Lower lobe of right lung (tissue), 2 donors: ENCODE data around the gene ZFR. TPM values are rescaled to one million over a fixed set of nuclear protein-coding genes. Genes with fewer than 3 reads are reported as not detected.

Experiments
- ATAC-seq, 2 donors: fragments of 200-7000 bp; cut with Tn5 transposase; one replicate each; pipeline ENCODE4 v1.9.1; 2020 to 2022; ENCODE audit warnings: mild to moderate bottlenecking in 2 of 2, moderate library complexity in 2 of 2
- DNase-seq: peaks from one replicate; pipeline ENCODE4 v3.0.0-alpha.2; 2020
- H3K27ac ChIP-seq: fragments of 200-600 bp; one replicate; pipeline ENCODE4 v1.8.0; 2022
- H3K27me3 ChIP-seq: fragments of 200-600 bp; one replicate; pipeline ENCODE4 v1.8.0; 2022; ENCODE audit warnings: low read depth
- H3K36me3 ChIP-seq: fragments of 200-600 bp; one replicate; pipeline ENCODE4 v1.8.0; 2022; ENCODE audit warnings: mild to moderate bottlenecking
- H3K4me1 ChIP-seq: fragments of 200-600 bp; one replicate; pipeline ENCODE4 v1.8.0; 2022
- H3K4me3 ChIP-seq: fragments of 200-600 bp; one replicate; pipeline ENCODE4 v1.8.0; 2022; ENCODE audit warnings: mild to moderate bottlenecking
- H3K9me3 ChIP-seq: fragments of 200-600 bp; one replicate; pipeline ENCODE4 v1.8.0; 2022
- intact Hi-C: fragments of 100-400 bp; cut with DNase I; formaldehyde crosslinking; loops from one replicate; pipeline ENCODE4 v1.11.0; 2022
- total RNA-seq: library from RNA; stranded (reverse); fragmentation: NEBNext Ultra II Directional; extraction: Animal tissue kit (Norgen Biotek cat#: 25700); gene quantifications from one replicate; pipeline ENCODE4 v1.2.1, GENCODE V29; 2021
- TF ChIP-seq, protein P1 (sequence below): fragments of 200-600 bp; IDR thresholded peaks from one replicate; pipeline ENCODE4 v1.8.0; 2022; ENCODE audit warnings: antibody characterized with exemption, mild to moderate bottlenecking
- donor health status: DM: no; HTN: yes; CAD: no; lungs with severe emphysema.

ZFR gene
- total RNA-seq, 1 donor from 2014 or later: 53.8 TPM

DNA sequence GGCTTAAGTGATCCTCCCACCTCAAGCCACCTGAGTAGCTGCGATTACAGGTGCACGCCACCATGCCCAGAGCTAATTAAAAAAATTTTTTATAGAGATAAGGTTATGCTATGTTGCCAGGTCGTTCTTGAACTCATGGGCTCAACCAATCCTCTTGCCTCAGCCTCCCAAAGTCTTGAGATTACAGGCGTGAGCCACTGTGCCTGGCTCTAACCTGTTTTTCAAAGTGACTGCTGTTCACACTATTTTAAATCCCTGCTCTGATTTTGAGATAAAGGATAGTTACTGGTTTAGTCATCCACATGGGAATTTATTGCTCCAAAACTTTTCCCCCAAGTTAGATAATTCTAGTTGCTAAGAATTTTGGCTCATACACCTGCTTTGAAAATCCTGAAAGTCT, 83.6 kb downstream of the ZFR start:
- no peak for DNase-seq
- Histone ChIP-seq H3K9me3 (no peaks in the 10 kb centered on the region), H3K4me3 (no peak overlapping the region), H3K36me3 (peaks cover 82% of the 10 kb centered on the region), H3K27ac (no peak overlapping the region), H3K27me3 (no peaks in the 10 kb centered on the region), H3K4me1 (no peaks in the 10 kb centered on the region)
- TF ChIP-seq, protein P1, sequence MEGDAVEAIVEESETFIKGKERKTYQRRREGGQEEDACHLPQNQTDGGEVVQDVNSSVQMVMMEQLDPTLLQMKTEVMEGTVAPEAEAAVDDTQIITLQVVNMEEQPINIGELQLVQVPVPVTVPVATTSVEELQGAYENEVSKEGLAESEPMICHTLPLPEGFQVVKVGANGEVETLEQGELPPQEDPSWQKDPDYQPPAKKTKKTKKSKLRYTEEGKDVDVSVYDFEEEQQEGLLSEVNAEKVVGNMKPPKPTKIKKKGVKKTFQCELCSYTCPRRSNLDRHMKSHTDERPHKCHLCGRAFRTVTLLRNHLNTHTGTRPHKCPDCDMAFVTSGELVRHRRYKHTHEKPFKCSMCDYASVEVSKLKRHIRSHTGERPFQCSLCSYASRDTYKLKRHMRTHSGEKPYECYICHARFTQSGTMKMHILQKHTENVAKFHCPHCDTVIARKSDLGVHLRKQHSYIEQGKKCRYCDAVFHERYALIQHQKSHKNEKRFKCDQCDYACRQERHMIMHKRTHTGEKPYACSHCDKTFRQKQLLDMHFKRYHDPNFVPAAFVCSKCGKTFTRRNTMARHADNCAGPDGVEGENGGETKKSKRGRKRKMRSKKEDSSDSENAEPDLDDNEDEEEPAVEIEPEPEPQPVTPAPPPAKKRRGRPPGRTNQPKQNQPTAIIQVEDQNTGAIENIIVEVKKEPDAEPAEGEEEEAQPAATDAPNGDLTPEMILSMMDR: no peak
- intact Hi-C loops: no loop called here
- ATAC-seq: no peak

DNA sequence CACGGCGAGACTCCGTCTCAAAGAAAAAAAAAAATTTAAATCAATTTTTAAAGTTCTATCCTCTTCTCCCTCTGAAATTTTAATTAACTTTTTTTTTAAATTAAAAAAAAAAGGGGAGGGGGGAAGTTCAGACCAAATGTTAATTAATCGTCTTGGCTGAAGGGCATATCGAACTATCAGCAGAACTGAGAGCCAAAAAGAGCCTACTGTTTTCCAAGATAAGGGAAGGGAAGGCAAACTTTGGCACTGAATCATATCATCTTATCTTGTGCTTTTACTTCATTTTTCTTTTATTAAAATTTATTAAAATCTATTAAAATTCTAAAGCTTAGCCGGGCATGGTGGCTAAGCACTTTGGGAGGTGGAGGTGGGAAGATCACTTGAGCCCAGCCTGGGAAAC, 85.9 kb downstream of the ZFR start:
- no peak for ATAC-seq
- Histone ChIP-seq H3K36me3 (peaks cover 93% of the 10 kb centered on the region), H3K4me3 (no peak overlapping the region), H3K27me3 (no peaks in the 10 kb centered on the region), H3K27ac (no peak overlapping the region), H3K9me3 (no peaks in the 10 kb centered on the region), H3K4me1 (no peaks in the 10 kb centered on the region)
- intact Hi-C loops: no loop called here
- TF ChIP-seq, protein P1: no peak
- DNase-seq: no peak

- ATAC-seq (no peak), DNase-seq (no peak)
- intact Hi-C loops: no loop called here
- H3K27me3 ChIP-seq: no peaks in the 10 kb centered on the region
- TF ChIP-seq, protein P1: no peak
- no peak overlapping the region for H3K27ac ChIP-seq
- H3K36me3 ChIP-seq: peaks cover 87% of the 10 kb centered on the region
- H3K9me3 ChIP-seq: no peaks in the 10 kb centered on the region
- H3K4me1 ChIP-seq: no peaks in the 10 kb centered on the region
- H3K4me3 ChIP-seq: no peak overlapping the region
These were observed 86.9 kb downstream of the ZFR start for GRCh38 chr5:32357658-32358057.

- no peak for ATAC-seq
- no peaks in the 10 kb centered on the region for H3K27me3 ChIP-seq
- DNase-seq: no peak
- TF ChIP-seq, protein P1: no peak
- H3K4me1 ChIP-seq: no peaks in the 10 kb centered on the region
- intact Hi-C loops: no loop called here
- H3K9me3 ChIP-seq: no peaks in the 10 kb centered on the region
- H3K27ac ChIP-seq: no peak overlapping the region
- H3K4me3 ChIP-seq: no peak overlapping the region
- H3K36me3 ChIP-seq: peaks cover 68% of the 10 kb centered on the region
These were observed 88.9 kb downstream of the ZFR start for GRCh38 chr5:32355686-32356085.

DNA sequence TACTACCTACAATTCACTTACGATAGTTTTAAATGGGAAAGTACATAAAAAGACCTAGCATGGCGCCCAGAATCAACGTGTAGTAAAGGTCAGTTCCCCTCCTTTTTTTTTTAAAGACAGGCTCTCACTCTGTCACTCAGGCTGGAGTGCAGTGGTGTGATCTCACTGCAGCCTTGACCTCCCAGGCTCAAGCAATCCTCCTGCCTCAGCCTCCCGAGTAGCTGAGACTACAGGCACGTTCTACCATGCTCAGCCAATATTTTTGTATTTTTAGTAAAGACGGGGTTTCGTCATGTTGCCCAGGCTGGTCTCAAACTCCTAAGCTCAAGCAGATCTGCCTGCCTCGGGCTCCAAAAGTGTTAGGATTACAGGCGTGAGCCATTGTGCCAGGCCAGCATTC, 91.1 kb downstream of the ZFR start:
- ATAC-seq (no peak), DNase-seq (no peak)
- Histone ChIP-seq H3K4me3 (no peak overlapping the region), H3K27me3 (no peaks in the 10 kb centered on the region), H3K36me3 (peaks cover 45% of the 10 kb centered on the region), H3K27ac (no peak overlapping the region), H3K4me1 (no peaks in the 10 kb centered on the region), H3K9me3 (no peaks in the 10 kb centered on the region)
- intact Hi-C loops: no loop called here
- TF ChIP-seq, protein P1: no peak

DNA sequence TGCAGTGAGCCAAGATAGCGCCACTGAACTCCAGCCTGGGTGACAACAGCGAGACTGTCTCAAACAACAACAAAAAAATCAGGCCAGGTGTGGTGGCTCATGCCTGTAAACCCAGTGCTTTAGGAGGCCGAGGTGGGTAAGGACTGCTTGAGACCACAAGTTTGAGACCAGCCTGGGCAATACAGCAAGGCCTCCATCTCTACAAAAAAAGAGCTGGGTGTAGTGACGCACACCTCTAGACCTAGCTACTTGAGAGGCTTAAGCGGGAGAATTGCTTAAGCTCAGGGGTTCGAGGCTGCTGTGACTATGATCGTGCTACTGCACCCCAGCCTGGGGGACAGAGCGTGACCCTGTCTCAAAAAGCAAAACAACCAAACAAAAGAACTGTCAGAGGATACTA, 91.9 kb downstream of the ZFR start:
- TF ChIP-seq, protein P1: no peak
- DNase-seq: no peak
- intact Hi-C loops: no loop called here
- no peak overlapping the region for H3K4me3 ChIP-seq
- no peak for ATAC-seq
- peaks cover 38% of the 10 kb centered on the region for H3K36me3 ChIP-seq
- no peaks in the 10 kb centered on the region for H3K27me3 ChIP-seq
- no peaks in the 10 kb centered on the region for H3K4me1 ChIP-seq
- H3K27ac ChIP-seq: no peak overlapping the region
- no peaks in the 10 kb centered on the region for H3K9me3 ChIP-seq
